NCI-H2196 (cell line): ENCODE results near the gene CEP63.

Source experiments
- DNase-seq: peaks from one replicate; lab custom pipeline; 2025; ENCODE audit not compliant: unreplicated experiment; lab: John Stamatoyannopoulos, UW

CEP63 gene

DNA sequence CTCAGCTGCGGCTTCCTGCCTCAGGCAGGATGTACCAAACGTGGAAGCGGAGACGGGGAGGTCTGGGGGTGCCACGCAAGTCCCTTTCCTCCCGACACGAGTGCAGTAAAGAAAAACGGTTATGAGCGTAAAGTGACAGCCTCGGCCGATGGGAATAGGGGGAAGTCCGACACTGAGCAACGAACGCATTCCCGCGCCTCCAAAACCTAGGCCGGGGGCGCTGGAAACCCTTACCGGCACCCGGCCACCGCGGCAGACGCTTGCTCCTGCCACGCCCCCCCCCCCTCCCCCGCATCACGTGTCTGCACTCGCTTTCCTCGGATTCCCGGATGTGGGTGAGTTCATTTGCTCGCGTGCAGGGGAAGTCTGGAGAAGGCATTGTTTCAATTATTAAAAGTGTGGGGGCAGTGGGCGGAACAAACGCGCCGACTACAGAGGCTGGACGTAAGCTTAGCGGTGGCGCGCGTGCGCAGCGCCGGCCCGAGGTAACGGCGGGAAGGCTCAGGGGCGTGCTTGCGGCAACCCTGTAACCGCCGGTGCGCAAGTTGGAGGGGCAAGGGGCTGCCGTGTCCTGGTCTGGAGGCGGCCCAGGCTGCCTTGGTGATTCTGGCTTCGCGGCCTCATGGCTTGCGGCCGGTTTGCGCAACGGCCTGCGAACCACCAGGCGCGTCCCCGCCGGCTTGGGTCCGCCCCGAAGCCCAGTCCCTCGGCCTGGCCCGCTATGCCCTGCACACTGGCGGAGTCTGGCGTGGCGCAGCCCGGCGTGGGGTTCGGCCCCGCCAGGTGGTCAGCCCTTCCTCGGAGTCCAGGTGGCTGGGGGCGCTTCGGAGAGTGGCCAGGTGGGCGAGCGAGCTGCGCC, at the start of gene CEP63, which contains the start of gene ANAPC13:
CEP63 (plus strand) TSS at position 340 of the 859 bp plus-strand sequence. CDS start 9,264 bp downstream, outside the sequence.
ANAPC13 (minus strand) TSS at position 268 of the 859 bp plus-strand sequence. CDS start 3,081 bp downstream, outside the sequence.
- DNase-seq, result peak; percentile 99

DNA sequence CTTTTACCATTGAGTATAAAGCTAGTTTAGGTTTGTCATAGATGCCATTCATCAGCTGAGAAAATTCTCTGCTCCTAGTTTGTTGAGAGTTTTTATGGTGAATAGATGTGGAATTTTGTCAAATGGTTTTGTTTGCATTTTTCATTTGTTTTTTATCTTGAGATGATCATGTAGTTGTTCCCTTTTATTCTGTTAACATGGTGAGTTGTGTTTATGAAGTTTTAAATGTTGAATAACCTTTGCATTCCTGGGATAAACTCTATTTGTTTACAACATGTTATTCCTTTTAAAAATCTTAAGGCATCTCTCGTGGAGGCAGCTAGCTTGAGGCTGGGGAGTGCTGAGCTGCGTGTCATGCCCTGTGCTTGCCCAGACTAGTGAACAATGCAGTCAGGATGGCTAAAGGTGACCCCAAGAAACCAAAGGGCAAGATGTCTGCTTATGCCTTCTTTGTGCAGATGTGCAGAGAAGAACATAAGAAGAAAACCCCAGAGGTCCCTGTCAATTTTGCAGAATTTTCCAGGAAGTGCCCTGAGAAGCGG, 48.6 kb upstream of the CEP63 start:
- DNase-seq, result no peak

DNA sequence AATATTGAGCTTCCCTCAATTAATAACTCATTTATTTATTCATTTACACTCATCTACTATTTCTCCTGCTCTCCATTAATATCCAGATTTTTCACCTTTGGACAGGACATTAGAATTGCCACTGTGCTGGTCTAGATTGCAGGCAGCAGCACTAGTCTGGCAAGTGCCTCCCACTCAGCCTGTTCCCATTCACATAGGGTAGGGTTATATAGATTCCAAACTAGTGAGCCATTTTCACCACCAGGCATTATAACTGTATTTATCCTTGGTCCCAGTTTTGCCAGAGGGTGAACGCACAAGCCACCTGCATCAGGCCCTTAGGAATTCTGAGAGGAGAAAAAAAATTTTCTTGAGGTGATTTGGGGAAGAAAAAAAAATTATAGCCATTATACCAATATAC, 44.5 kb upstream of the CEP63 start:
- no peak for DNase-seq

DNA sequence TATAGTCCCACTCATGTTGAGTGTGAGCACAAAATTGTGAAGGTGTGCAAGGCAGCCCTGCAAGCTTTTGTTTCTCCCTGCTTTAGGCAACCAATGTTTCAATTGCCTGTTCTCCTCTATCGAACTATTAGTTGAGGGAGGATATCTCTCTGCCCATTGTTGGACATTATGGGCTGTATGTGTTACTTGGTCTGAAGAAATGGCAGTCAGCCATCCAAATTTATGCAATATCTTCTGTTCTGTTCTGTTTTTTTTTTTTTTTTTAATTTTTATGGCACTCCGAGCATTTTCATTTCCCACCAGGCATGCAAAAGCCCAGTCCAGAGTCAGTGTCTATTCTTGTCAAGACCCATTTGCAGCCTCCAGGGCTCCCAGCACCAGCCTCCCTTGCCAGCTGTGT, 44.0 kb upstream of the CEP63 start:
- no peak for DNase-seq

DNA sequence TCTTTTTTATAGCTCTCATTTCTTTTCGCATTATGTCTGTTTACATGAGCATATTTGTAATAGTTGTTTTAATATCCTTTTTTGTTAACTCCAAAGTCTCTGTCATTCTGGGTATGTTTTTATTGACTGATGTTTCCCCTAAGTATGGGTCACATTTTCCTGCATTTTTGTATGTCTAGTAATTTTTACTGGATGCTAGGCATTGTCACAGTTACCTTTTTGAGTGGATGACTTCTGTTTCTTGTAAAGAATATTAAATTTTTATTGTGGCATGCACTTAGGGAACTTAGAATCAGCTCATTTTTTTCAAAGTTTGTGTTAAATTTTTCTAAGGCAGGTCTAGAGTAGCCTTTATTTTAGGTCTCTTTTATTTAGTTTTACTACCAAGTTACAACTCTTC, 40.8 kb upstream of the CEP63 start:
- no peak for DNase-seq

DNA sequence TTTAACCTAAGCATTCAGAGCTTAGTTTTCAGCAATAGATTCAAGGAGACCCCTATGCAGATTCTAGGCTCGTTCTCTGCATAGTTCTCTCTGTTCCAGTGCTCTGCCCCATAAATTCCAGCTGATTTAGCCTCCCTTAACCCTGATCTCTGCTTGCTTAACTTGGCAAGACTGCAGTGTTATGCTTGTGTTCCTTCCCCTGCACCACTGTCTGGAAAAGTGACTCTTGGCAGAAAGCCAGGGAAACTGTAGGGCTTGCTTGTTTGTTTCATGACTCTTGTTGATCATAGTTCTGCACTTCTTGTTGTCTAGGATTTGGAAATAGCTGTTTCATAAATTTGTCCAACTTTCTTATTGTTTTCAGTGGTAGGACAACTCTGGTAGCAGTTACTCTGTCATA, 40.2 kb upstream of the CEP63 start:
- peak; percentile 33 for DNase-seq

DNA sequence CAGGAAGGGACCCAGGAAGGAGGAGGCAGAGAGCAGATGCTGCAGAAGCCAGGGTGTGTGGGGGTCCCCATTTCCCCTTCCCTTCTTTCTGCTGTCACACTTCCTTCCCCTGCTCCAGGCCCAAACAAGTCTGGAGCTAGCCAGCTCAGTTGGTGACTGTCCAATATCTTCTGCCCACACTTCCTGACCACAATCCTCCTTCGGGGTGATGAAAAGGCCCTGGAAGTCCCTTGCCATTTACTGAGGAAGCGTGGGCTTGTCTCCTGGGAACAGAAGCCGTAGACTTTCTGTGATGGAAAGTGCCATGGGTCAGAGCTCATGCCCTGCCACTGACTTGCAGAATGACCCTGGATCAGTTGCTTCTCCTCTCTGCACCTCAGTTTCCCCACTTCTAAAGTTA, 39.1 kb upstream of the CEP63 start:
- no peak for DNase-seq

DNA sequence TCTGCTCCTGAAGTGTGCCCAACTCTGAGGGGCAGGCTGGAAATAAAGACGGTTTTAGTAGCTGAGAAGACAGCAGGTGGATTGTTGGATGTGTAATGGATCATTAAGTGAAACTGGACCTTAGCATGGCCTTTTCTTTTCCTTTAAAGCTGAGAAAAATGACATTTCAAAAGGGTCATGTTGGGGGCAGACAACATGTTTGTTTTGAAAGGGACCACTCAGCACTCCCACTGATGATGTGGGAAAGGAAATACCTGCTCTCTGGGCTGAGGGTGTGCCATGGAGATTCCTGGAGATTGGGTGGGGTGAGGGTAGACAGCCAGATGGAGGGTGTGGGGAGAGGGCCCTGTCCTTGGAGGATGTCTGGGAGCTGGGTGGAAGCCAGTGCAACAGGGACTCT, 38.5 kb upstream of the CEP63 start:
- DNase-seq, result no peak

DNA sequence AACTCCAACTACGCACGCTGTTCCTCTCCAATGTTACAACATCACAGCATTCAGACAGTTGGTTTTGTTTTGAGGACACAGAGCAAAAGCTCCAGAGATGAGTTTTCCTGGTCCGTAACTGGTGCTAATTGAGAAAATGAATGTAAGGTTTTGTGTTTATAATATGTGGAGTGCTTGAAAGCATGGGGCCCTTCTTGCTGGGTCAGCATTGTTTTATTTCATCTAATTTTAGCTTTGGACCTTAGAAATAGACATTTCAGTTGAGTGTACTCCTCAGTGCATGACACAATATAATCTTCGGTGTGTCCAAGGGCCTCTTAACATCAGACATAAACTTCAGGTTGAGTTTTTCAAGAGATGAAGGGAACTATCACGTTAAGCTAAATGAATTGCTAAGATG, 37.2 kb upstream of the CEP63 start:
- no peak for DNase-seq

DNA sequence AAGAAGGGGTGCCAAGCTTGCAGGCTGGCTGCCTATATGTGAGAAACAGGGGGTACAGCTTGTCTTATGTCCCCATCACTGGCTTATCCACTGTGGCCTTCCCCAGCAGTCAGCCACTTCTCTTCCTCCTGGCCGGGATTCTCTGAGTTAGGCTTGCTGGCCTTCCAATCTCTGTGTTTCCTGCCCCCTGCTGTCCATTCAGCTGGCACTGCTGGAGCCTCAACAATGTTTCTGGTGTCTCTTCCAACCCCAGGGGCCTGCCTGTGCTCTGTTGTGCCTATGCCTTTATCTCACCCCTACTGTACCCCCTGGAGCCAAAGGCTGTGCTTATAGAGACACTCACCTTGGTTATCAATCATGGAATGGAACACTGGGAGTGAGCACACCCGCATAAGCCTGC, 36.6 kb upstream of the CEP63 start:
- DNase-seq, result peak; percentile 17

DNA sequence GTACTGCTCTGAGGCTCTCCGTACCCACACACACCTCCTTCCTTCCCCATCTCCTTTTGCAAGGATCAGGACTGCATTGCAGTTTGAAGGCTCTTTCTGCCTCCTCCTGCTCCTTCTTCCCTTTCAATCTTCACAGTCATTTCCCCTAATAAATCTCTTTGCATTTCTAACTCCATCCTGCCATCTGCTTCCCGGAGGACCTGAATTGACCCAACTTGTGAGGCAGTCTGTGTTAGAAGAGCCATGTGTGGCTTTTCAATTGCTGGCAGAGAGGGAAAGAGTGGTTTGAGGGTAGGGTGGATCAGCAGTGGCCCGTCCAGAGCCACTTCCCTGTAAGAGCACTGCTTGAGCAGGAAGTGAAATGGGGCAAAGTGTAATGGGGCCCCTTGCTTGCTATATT, 35.9 kb upstream of the CEP63 start:
- no peak for DNase-seq

DNA sequence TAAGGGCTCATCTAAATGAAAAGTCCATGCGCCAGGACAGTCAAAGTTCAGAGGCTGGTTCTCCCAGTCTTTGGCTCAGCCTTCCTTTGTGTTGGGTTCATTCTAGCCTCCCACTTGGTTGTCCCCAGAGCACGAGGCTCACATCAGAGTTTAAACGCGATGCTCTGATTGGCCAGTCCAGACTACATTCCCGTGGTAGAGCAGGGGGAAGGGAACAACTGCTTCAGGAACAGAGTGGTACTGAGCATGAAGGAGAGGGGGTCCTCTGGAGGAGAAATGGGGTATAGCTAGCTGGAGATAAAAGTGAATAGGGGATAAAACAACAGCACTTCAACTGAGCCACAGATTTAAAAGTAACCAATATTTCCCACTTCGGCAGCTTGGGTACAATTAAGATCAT, 32.2 kb upstream of the CEP63 start:
- DNase-seq, result no peak

DNA sequence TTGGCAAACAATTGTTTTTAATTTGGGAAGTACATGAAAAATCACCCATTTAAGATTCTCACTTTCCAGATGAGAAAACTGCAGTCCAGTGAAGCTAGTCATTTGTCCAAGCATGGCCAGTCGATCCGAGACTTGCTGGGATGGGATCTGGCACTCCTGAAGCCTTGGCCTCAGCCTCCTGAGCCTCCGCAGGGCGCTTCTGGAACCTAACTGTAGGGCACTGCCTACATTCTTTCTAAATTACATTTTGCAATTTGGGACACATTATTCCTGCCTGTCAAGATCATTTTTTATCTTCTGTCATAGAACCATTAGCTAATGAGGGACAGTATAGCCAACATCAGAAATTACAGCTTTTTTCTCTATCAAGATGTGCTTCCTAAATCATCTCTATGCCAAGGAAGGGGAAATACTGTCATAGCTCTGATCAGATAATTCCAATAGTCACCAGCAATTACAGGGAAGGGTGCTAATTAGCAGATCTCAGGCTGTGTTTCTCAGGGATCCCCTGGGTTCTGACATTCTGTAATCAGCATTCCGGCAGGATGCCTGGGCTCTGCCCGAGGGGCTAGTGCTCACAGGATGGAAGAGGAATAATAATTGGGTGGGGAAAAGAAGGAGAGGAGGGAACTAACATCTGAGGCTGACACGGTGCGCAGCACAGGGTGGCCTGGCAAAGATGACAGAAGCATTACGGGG, 28.3 kb upstream of the CEP63 start:
- no peak for DNase-seq

DNA sequence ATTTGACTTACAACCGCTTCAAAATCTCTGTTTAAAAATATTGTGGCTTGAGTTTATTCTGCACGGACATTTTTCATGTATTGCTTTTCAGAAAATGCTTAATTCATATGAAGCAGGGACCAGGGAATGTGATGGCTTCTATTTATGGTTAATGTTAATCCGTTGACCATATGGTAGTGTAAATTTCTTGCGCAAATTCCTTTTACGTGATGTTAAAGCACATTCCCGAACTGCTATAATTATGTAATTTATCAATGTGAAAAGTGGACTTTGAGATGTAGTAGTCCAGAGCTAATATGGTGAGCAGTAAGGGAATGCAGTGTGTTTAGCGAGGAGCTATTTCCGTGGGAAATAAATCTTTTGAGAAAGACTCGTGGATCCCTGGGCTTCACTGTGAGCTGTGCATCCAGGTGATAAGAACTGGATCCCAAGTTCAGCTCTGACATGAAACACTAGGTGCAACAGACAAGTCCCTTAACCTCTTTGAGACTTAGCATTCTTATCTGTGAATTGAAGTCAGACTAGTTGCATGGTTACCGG, 27.4 kb upstream of the CEP63 start:
- no peak for DNase-seq

DNA sequence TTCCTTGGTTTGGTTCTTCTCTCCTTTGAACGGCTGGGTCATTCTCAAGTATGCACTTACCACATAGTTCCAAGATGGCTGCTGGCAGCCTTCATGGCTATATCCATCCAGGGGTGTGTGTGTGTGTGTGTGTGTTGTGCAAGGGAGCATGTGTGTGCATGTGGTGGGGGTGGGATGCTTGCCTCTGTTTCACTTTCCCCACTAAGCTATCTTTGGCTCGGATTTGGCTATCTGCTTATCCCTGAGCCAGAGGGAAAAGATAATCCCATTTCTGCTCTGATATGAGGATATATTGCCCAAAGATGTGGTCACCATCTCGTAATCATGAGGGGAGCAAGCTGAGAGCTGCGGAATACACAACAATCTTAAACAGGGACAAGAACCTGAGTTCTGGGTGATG, 26.3 kb upstream of the CEP63 start:
- no peak for DNase-seq

DNA sequence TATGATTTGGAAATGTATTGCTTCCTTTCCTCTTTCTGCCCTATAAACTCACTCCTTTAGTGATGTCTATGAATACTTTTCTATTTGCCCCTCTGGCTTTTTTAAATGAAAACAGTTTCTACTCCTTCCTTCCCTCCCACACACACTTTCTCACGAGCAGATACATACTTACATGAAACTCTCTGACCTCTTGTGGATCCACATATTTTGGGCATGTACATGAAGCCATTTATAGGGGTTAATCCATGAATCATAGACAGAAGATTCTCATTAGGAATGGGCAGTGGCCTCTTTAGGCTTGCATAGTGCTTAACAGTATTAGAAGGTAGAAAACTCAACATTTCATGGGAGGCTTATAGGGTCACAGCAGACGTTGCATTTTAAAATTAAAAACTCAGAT, 24.9 kb upstream of the CEP63 start:
- DNase-seq, result no peak

DNA sequence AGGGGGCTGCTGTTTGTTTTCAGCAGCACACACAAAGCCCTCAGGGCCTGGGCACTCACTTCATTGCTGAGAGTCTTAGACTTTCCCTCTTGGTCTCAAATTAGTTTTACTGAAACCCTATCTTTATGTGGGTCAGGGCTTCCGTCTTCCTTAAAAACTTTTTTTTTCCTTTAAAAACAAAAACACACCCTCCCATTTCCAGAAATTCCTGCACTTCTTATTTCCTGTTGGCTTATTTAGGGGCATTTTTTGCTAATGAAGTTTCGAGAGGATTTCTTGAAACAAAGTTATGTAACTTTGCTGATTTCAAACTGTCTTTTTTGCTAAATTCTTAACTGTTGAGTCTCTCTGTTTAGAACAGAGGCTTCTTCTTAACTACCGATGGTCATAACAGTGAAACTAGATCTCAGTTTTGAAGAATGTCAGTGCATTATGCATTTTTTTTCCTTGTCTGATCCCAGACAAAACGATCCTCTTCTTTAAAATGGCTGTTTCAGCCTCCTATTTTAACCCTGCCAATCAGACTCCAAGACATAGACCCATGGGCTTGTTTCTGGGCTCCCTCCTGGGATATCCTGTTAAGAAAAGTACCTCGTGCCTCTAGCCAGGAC, 23.4 kb upstream of the CEP63 start:
- DNase-seq, result no peak

DNA sequence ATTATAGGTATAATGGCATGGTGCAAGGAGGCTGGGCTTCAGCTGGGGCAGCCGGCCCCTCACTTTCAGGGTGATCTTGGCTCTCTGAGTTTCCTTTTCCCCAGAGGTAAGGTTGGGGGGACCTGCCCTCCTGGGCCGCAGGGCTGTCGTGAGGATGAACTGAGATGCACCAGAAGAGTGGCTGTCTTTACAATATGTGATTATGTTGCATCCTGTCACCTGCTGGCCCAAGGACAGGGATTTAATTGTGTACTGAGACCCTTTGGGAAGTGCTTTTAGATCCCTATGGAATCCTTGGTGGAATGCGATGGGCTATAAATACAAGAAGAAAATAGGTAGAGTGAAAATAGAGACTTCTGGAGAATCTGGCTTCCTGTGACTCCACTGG, 22.2 kb upstream of the CEP63 start:
- DNase-seq, result no peak

DNA sequence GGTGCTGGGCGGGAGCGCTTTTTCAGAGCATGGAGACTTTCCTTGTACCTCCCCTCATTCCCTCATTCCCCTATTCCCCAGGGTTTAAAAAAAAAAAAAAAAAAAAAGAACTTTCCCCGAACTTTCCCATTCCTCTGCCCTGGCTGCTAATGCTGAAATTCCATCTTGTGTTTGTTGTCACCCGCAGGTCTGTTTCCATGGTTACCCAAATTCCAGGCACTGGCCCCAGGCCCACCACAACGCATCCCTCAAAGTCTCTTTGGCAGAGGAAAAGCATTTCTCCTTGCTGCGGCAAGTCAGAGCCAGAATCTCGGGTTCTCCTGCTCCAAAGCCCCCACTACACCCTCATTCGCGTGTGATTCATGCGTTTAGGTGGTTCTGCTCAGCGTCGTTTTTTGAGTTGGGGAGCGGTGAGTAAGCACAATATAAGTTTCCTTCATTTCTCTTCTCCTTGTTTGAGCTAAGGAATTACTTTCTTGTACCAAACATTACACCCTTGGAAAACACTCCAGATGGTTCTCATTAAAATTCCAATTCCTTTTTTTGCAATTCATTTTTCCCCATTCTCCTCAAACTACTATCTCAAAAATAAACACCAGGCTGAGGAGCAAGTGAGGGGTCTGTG, 21.7 kb upstream of the CEP63 start:
- no peak for DNase-seq

DNA sequence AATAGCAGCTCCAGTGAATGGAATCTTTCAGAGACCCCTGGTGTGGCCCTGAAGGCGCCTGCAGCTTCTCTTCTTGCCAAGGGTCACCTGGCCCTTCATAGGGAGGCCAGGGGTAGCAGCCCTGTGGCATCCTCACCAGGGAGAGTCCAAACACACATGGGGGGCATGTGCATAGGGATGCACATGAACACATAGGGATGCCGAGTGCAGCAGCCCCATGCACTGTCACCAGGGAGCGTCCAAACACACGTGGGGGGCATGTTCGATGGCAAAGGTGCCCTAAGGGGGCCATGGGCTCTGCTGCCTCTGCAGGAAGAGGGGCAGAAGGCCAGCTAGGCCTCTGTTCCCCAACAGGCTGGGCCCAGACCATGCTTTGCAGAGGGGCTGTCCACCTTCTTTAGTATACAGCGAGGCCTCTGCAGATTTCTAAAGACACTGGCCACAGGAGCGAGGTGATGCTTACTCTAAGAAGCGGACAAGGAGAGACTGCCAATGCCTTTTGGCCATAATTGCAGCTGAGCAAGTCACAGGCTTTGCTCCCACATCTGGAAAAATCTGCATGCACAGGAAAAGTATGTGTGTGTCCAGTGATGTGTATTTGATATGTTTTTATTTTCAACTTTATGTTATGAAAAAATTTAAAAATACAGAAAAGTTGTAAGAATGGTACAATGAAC, 21.0 kb upstream of the CEP63 start:
- no peak for DNase-seq
